SKM-1 (cell line): ENCODE data around the gene RXRB.
"Not testable (repeated sequence)": the region's sequence is repeated elsewhere in the genome, so short reads cannot be mapped to it uniquely, and the experiment has no call there.

Experiments used
- DNase-seq: peaks from one replicate; lab custom pipeline; 2025; ENCODE audit not compliant: unreplicated experiment; lab: John Stamatoyannopoulos, UW

The RXRB gene

DNA sequence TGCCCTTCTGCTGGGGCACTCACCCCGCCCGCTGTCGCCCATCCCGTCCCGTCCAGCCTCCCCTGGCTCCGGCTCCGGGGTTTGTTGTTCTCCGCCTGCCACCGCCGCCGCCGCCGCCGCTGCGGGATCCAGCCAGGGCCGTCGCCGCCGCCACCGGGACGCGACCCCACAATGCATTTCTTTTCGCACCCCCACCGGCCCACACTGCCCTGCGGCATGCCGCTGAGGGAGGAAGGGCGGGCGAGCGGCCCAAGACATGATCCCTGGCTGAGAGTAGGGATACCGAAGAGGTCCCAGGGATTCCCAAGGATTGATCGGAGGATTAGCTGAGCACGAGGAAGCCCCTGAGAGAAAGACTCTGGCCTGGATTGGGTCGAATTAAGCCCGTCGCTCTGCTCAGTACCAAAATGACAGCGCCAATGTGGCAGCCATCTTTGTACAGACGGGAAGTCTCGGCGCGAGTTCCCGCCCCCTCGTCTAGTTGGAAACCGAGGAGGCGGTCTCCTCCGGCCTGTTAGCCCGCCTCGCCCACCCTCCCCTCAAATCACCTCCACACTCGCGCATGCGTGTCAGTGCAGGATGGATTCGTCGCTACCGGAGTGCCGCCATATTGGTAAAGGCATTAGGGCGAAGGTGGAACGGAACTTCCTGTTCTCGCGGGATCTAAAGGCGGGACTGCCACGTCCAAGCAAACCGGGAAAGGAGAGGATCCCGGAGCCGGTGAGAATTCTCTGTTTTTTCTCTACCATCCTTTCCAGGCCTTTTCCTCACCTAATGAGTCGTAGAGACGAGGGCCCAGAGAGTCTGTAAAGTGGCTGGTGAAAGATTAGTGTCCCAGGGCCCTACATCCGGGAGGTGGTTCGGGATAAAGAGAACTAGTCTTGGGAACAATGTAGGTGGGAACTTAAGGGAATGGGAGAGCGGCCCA lies at the start of gene RXRB, which contains the start of gene SLC39A7:
RXRB (minus strand) TSS at position 447 of the 928 bp plus-strand sequence; CDS start at position 258, 189 bp downstream.
SLC39A7 (plus strand) TSS at position 649 of the 928 bp plus-strand sequence. CDS start 379 bp downstream, outside the sequence.
- peak; percentile 87 for DNase-seq

DNA sequence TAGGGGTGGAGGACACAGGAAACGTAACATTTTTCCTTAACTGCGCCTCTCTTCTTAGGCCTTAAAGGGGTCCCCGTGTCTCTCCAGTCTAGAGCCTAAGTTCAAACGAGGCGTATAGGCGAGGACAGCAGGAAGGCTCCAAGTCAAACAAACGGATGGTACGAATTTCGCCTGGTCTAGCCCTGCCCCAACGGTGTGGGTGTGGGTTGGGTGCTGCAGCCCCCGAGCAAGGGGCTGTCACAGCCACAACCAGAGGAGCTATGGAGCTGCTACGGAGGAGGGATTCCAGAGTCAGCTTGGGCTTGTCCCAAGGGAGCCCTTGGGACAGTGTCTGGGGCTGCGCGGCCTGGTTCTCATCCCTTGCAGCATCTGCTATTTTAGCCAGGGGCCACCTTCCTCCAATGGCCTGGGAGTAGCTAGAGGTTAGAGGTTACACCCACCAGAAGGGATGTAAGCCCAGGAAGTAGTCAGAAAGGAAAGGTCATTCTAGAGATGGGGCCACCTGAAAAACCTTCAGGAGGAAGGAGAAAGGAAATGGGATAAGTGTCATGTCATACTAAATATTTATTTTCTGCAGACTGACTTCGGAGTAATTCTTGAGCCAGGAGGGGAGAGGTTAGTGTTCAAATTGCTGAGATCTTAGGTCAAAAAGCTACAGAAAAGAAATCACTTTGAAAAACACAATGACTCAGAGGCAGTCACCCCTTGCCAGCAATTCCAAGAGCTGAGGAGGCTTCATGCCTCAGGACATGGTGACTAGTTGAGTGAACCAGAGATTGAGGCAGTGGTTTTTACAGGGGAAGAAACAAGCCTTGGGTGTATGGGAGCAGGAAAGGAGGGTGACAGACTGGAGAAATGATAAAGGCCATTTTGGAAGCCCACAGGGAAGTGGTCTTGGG lies 49.5 kb upstream of the RXRB start:
- no peak for DNase-seq

DNA sequence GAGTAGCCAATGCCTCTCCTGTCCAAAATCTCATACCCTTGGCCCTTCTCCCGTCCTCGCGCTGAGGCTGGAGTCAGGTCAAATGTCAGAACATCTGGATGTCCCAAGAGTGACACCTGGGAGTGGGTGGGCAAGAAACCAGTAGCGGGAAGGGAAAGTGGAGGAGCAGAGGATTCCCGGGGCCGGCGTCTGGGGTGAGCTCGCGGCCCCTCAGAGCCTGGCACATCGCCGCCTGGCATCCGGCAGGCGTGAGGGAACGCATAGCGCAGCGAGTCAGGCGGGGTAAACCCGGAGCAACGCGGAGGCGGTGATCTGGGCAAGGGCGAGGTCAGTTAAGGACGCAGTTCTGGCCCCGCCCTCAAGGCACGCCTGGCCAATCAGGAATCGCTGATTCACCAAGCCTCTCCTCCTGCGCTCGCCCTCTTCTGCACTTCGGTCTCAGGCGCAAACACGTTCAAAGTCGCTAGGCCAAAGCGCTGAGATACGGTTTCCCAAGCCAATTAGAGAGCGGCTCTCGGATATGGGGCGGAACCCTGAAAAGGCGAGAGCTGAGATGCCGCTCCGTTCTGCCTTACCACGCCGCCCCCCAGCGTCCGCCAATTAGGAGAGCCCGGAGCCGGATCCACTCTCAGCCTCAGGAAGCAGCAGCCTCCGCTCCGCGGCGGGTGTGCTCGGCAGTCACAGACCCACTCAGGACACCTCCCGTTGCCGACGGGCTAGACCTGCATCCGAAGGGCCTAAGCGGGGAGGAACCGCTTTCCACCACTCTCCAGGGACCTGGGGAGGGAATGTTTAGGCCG lies 48.7 kb upstream of the RXRB start:
- peak; percentile 99 for DNase-seq

DNA sequence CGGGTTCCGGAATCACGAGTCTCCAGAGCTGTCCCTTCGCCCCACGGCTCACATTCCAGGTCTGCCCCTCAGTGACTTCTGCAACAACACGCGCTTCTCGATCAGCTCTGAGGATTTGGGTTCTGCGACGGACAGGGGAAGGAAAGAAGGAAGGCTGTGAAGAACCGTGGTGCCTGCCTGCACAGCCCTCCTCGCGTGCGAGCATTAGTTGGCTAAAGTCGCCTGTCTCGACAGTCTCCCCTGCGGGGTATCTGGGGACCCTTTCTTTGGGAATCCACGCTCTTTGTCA lies 48.1 kb upstream of the RXRB start:
- peak; percentile 46 for DNase-seq

DNA sequence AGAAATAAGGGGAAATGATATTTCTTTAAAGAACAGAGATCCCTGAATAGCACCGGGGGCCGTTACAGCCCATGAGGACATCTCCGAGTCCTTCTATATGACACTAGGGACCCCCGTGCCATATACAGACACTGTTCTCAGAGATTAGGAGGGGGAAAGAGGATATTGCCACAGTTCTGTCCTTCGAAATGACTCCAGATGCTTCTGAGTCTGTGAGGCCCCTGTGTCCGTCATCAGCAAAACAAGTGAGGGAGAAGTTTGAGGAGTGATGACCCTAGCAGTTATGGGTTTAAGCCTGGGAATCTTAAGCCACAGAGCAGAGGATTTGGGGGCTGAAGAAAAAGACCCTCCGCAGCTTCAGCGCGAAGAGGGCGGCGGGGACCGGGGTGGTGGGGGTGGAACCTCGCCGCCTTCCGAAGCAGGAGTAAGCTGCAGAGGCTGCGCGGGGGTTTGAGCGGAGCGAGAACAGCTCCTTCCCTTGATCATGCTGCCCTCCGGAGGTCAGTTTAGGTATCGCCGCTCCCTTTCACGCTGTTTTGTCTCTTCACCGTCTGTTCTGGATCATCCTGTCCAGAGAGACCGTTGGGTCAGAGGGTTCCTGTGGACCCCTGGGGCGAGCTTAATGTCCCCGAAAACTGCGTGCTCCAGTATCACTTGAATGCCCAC lies 47.6 kb upstream of the RXRB start:
- DNase-seq, result peak; percentile 80

DNA sequence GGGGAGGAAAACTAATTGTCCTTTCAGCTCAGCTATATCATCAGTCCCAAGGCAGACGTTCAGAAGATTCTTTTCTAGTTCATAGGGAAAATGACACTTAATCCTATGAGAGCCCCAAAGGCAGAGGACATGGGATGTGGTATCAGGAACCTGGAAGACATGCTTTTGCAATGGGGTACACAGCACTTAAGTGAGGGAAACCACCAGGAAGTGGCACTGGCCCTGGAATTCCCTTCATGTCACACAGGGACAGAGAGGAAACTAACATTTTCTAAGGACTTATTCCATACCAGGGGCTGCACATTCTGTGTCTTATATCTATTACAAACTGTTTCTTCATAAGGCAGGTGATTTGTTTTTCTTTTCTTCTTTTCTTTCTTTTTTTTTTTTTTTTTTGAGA lies 43.0 kb upstream of the RXRB start:
- no peak for DNase-seq

DNA sequence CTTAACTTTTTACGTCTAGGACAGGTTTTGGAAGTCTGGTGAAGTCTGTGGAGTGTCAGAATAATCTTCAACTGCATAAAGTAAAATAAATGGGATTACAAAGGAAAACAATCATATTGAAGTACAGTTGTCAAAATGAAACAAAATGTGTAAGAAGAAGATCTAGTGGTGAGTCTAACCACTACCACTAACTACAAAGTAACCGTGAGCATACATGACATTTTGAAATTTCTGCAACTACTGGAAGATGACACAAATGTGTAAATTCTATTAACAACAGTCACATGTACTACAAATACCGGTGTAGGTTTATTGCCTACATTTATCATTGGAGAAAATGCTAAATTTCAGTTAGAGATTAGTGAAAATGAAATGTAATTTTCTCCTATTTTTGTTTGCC lies 41.5 kb upstream of the RXRB start:
- DNase-seq, result no peak

DNA sequence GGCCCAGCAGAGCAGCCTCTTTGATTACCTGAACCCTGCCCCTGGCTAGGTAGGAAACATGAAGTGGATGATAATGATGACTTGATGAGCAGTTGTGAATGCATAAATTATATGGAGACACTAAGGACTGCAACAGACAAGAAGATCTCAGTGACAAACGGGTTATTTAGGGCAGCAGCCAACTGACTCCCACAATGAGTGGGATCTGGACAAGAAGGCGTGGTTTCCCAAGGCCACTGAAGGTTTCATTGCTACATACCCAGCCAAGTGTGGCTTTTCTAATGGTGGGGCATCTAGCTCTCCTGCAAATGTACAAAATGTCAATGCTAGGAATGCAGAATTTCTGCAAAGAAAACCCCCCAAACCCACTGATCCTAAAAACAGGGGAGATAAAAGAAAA lies 37.3 kb upstream of the RXRB start:
- DNase-seq, result no peak

DNA sequence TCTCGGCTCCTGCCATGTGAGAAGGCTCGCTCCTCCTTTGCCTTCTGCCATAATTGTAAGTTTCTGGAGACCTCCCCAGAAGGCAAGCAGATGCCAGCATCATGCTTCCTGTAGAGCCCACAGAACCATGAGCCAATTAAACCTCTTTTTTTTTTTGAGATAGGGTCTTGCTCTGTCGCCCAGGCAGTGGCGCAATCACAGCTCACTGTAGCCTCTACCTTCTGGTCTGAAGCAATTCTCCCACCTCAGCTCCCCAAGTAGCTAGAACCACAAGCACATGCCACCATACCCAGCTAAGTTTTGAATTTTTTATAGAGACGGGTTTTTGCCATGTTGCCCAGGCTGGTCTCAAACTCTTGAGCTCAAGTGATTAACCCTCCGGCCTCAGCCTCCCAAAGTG lies 36.4 kb upstream of the RXRB start:
- DNase-seq, result no peak

DNA sequence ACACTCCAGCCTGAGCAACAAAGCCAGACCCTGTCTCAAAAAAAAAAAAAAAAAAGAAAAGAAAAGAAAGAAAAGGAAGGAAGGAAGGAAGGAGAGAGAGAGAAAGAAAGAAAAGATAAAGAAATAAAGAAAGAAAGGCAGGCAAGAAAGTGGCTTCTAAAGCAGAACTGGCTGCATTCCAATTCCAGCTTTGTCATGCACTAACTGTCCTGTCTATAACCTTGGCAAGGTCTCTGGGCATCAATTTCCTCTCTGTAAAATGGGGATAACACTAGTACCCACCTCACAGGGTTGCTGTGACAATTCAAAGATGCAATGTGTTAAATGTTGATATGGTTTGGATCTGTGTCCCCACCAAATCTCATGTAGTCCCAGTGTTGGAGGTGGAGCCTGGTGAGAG lies 35.9 kb upstream of the RXRB start:
- DNase-seq, result no peak

DNA sequence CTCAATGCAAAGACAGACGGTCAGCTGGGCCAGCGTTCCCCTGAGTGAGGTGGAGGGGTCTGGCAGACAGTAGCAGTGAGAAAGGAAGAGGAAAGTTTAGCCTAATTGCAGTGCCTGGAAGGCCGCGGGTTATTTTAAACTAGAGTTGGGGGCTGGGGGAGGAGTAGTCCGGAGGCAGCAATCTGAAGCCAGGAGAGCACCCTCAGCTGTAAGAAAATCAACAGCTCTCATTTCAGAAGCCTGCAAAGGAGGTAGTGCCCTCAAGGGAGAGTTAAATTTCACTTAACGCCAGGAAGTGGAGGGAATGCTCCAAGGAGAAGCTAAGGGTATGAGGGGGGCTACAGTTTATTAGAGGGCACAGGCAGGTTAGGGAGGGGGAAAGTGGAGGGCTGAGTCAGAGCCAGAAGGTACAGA lies 34.8 kb upstream of the RXRB start:
- no peak for DNase-seq

DNA sequence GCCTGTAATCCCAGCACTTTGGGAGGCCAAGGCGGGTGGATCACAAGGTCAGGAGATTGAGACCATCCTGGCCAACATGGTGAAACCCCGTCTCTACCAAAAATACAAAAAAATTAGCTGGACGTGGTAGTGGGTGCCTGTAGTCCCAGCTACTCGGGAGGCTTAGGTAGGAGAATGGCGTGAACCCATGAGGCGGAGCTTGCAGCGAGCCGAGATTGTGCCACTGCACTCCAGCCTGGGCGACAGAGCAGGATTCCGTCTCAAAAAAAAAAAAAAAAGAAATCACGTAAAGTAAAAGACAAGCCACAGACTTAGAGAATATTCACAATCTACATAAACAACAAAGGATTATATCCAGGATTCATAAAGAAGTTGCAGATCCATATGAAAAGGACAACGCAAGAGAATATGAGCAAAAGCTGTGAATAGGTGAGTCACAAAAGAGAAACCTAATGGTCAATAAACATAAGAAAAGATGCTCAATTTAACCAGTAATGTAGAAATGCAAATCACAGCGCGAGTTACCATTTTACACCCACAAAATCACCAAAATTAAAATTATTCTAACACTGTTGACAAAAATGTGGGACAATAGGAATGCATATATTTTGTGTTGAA lies 26.1 kb upstream of the RXRB start:
- DNase-seq, result not testable (repeated sequence)

DNA sequence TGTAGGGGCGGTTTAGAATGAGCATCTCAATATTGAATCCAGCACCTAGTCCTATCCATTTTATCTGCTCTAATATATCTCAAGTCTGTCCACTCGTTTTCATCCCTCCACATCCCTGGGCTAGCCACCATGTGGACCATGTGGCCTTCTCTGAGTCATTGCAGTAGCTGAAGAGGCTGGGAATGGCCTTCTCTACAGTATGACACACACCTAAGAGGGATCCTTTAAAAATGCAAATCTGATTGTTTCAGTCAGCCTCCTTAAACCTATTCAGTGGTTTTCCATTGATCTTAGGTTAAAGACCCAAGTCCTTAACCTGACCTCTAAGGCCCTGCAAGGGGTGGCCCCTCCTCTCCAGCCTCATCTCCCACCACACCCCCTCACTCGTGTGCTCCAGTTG lies 17.2 kb upstream of the RXRB start:
- DNase-seq, result no peak

DNA sequence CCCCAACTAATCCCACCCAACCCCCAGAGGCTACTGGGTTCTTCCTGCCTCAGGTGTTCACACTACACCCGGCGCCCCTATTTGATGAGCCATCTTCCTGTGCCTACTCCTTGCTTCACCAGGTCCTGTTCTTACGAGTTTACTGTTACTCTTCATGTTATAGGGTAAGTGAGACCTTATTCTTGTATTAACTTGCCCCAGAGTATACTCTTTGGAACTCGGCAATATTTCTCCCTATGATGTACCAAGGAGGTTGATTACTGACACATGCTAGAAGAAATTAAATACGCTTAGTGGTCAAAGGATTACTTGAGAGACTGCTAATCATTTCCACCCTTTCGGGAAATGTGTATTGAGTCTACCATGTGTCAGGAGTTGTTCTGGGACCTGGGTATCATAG lies 16.8 kb upstream of the RXRB start:
- DNase-seq, result no peak

DNA sequence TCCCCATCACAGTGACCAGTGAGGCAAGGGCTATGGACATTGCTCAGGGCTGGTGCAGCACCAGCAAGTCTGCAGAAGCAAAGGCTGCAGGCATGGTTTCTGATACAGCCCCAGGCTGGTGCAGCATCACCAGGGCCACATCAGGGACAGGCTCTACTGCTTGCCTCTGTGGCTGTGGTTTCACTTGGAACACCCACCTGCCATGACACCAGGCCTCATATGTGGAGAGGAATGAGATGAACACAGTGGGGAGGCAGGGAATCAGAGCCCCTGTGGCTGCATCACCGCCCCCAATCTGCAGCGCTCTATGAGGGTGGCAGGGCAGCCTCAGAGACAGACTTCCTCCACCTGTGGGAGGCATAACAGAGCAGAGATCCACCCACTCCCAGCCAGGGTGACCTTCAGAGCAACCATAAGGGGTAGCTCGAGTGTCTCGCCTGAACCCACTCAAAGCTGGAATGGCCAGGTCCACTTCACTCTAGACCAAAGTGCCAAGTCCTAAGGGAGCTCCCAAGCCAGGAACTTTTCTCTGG lies 15.7 kb upstream of the RXRB start:
- DNase-seq, result no peak

DNA sequence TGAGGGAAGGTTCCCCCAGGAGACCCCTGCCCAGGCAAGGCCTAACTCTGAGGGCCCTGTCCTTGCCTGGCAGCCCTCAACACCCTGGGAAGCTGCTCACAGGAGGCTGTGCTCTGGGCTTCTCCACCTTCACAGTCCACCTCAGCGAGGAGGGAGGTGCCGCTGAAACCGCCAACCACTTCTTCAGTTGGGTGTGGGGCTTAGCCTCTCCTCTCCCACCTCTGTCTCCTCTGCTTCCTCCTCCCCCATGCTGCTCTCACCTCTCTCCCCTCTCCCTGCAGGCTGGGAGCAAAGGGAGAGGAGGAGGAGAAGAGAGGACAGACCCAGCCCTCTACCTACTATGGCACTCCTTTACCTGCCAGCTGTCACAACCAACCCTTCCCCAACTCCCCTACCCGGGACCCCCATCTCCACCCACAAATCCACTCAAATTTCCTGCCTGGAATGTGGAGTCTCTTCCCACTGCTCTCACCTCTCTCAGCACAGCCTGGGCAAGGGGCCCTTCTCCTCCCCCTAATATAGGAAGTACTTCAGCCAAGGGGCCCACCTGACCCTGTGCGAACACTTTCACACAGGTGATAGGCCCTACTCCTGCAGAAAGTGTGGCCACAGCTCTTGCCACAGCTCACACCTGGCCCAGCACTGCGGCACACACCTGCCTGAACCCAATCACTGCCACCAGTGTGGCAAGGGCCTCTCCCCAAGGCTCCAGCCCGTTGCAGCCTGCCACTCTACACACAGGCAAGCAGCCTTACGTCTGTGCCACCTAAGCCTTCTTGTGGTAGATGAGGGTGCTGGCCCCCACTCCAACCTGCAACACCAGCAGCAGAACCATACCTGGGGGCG lies 15.0 kb upstream of the RXRB start:
- no peak for DNase-seq

DNA sequence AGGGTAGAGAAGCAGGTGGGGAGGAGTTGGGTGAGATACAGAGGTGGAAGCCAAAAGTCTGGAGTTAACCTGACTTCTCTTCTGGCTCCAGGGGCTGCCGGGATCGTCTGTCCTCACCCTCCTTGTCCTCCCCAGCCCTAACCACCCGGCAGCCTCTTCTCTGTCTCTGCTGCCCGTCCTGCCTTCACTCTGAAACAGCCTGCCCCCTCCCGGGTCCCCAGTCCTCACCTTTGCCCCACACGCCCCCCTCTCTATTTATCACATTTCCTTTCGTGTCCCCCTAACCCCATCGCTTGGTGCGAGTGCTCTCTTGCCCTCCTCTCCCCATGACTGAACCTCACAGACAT lies 13.5 kb upstream of the RXRB start:
- DNase-seq, result no peak

DNA sequence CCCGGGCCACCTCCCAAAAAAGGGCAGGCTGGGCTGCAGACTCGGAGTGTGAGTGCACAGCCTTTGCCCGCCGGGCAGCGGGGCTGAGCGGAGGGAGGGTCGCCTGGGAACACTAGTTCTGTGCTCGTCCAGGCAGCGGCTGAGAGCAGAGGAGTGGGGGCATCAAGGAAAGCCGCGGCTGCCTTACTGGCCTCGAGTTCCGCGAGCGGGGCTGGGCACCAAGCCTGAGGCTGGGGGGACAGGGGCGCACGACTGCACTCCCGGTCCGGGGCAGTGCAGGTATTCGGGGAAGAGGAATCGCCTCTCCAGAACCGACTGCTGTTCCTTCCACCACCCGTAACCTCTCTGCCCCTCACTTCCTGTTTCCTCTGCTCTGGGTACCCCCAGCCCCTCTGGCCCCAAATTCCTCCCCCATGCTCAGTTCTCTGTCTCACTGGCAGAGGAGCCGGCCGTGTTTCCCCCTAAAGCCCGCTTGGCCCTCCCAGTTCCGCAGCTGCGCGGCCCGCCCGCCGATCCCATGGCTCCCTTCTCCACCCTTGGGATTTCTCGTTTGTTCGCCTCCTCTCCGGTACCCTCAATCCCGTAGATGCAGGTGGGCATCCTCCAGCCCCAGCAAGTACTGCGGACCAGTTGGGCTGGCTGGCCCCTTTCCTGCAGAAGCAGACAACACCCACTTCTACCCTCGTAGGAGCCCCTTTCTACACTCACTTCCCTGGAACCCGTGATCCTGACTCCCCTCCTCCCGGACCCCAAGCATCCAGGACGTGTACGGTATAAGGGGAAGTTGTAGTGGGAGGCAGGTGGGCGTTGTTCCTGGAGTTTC lies 12.9 kb upstream of the RXRB start:
- DNase-seq, result no peak
